ENCODE data around the gene PSAPL1.

The PSAPL1 gene

GRCh38 chr4:7393601-7394575, 40.8 kb downstream of the PSAPL1 start:
- no peak for DNase-seq

- no peak for DNase-seq
These were observed 42.0 kb downstream of the PSAPL1 start for GRCh38 chr4:7392438-7393421.

GRCh38 chr4:7391637-7392437, 42.9 kb downstream of the PSAPL1 start:
- no peak for DNase-seq

DNA sequence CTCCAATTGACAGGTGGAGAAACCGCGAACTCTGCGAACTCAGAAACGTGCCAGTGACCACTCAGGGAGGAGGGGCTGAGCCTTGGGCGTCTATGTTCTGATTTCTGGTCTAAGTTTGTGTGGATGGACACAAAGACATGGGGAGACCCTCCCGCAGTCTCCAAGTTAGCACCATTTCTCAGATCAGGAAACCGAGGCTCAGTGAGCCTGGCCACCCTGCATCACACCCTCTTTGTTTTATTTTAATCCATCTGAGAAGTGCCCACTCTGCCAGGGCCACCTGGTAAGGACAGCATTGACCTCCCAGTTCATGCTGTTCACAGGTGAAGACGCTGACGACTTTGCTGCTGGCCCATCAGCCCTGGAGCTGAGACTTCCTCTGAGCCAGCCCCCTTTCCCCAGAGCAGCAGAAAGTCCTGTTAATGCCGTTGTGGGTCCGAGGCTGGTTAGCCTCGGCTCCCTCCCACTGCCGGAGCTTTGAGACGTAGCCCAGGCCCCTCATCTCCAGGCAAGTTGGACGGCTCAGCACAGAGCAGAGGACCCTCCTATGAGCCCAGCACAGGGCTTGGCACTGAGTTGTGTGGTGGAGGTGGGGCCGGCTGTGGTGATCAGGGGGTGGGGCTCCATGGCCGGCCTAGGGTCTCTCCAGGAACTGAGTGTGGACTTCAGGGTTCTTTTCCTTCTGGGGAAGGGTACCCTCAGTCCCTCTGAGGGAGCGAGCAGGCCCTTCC, 43.7 kb downstream of the PSAPL1 start:
- DNase-seq, result no peak

DNA sequence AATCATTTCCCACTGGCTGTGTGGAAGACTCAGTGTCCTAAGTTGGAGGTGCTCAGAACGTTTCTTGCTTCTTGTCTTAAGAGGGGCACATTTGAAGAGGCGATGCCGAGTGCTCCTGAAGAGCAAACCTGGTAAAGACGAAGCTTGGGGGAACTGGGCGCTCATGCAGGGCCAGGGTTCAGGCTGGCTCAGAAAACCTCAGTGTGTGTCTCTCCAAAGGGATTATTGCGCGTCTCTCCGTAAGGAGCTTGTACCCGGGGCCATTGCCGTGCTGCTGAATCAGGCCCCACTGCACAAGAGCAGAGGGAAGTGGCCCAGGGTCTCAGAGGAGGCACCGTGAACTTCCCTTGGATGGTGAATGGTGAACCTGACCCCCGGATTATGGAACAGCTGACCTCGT, 44.4 kb downstream of the PSAPL1 start:
- DNase-seq, result no peak

- DNase-seq, result no peak
These were observed 45.0 kb downstream of the PSAPL1 start for GRCh38 chr4:7389719-7390118.

GRCh38 chr4:7389101-7389701, 45.5 kb downstream of the PSAPL1 start:
- no peak for DNase-seq

- no peak for DNase-seq
These were observed 46.1 kb downstream of the PSAPL1 start for GRCh38 chr4:7388627-7389026.

DNA sequence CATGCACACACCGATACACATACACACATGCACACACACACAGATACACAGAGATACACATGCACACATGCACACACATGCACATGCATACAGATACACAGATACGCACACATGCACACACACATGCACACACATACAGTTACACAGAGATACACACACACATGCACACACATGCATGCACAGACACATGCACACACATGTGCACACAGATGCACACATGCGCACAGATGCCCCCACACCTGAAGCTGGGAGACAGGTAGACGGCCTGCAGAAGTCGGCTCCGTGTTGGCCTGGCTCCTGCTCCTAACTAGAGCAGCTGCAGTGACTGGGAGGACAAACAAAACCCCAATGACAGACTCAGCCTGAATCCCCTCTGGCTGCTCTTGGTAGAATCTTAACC, 46.8 kb downstream of the PSAPL1 start:
- no peak for DNase-seq

GRCh38 chr4:7384929-7385890, 49.5 kb downstream of the PSAPL1 start:
- DNase-seq, result no peak

- no peak for DNase-seq
These were observed 50.5 kb downstream of the PSAPL1 start for GRCh38 chr4:7384003-7384928.

GRCh38 chr4:7383266-7383665, 51.5 kb downstream of the PSAPL1 start:
- no peak for DNase-seq

- DNase-seq, result no peak
These were observed 52.1 kb downstream of the PSAPL1 start for GRCh38 chr4:7382634-7383014.

GRCh38 chr4:7381890-7382633, 52.7 kb downstream of the PSAPL1 start:
- DNase-seq, result no peak

DNA sequence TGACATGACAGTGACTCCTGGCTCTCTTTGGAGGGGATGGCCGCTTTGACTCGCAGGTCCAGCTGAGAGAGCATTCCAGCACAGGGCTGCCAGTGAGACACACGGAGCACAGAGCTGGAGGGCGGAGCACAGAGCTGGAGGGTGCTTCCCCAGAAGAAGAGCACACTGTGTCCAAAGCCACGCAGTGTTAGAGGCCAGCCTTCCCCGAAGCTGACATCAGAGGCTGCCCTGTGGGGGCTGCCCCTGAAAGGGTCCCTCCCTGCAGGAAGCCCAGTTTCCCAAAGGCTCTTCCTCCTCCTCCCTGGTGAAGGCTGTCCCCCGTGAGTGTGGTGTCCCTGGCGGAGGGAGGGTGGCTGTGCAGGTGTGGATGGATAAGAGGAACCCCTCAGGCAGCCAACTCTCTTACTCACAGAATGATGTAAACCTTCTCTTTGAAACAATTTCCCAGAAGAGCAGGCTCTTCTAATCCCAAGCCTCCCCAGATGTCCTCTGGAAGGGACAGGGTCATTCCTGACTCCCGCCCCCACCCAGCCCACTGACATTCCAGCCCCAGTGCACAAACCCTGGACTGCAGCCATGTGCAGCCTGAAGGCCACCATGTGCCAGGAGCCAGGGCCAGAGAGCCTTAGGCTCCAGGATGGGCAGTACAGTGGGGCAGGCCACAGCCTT, 53.4 kb downstream of the PSAPL1 start:
- no peak for DNase-seq

Measured in 8988T (cell line).